Measurements from ENCODE around the gene CDH15.
"Not testable (repeated sequence)": the region's sequence is repeated elsewhere in the genome, so short reads cannot be mapped to it uniquely, and the experiment has no call there.

The CDH15 gene

DNA sequence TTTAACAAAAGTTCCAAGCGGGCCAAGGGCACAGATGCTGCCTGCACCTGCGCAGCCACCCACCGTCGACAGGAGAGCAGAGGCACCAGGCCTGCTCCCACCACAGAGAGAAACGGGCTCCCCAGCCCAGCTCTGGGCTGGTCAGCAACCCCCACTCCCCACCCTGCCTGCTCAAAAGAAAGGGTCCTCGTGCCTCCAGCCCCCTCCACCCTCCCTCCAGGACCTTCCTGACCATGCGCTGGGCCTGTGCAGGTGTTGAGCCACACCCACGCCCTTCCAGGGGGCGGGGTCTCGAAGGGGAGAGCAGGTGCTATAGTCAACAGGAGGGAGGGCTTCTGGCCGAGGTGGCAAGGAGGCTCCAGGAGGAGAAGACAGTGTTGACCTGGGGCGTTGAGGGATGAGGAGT is 71.2 kb downstream of the CDH15 start:
- no peak for DNase-seq

DNA sequence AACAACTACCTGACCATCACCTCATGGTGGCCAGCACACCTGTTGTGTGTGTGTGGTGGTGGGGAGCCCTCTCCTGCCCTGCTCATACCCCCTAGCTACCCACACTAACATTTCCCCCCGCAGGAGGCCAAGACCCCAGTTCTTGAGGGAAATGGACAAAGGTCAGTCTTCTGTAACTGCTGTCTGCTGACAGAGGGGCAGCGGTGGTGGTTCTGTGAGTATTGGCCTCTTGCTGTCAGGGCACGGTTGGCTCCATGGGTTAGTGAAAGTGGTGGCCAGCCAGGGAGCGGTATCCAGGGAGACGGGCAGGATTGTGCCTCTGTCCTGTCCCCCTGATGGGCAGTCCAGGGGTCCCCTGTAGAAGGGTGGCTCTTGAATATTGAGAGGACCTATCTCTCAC is 72.1 kb downstream of the CDH15 start:
- DNase-seq = no peak

DNA sequence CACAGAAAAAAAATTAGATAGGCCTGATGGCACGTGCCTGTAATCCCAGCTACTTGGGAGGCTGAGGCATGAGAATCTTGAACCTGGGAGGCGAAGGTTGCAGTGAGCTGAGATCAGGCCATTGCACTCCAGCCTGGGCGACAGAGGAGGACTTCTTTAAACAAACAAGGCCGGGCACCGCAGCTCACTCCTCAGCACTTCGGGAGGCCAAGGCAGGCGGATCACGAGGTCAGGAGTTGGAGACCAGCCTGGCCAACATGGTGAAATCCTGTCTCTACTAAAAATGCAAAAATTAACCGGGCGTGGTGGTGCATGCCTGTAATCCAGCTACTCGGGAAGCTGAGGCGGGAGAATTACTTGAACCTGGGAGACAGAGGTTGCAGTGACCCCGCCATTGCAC is 72.7 kb downstream of the CDH15 start:
- not testable (repeated sequence) for DNase-seq

DNA sequence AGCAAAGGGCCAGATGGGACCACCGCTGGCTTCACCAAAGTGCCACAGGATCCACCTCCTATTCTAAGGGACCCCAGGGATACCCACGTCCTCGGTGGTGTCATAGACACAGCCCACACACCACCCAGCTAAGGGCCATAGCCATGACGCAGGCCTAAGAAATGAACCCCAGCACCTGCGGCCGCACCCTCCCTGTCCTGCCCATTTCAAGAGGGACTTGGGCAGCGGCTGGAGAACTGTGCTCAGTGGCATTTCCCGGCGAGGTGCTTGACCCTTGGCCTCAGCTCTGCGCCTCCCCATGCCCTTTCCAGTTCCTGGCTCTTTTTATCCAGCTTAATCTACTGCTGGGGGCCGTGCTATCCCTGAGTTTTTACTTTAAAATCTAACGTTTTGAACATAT is 73.2 kb downstream of the CDH15 start:
- no peak for DNase-seq
